Stomach (tissue), 4 donors: ENCODE results near the gene DPH6.

Experiments
- EP300 ChIP-seq: sonication (generic); formaldehyde crosslinking; IDR thresholded peaks from one replicate; pipeline ENCODE4 v1.6.1; 2017; ENCODE audit warnings: antibody characterized with exemption
- POLR2AphosphoS5 ChIP-seq, 3 donors: sonication (generic); formaldehyde crosslinking; IDR thresholded peaks; one replicate each; pipeline ENCODE4 v1.6.1; 2016; ENCODE audit warnings: antibody characterized with exemption in 3 of 3

DNA sequence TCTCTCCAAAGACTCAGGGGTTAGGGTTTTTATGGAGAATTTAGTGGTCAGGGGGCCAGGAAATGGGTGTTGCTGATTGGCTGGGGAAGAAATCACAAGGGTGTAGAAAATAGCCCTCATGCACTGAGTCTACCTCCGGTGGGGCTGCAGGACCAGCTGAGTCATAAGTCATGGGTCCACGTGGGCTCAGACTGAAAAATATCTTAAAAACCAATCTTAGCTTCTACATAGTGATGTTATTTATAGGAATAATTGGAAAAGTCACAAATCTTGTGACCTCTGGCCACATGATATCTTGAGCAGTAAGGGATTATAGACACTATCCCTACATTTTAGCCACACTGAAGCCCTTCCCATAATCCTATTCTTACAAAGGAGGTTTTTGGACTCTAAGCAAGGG is 224.0 kb downstream of the DPH6 start:
- TF ChIP-seq POLR2AphosphoS5 (IDR thresholded peaks at IDR 0.05) (no peak), EP300 (no peak)
